Measurements from ENCODE around the gene PHACTR2.

- TF ChIP-seq YY1 (IDR thresholded peaks at IDR 0.05; ENCODE audit: low read depth, low read length) (no peak), CTCF (IDR thresholded peaks at IDR 0.05 in 2 of 3, conservative IDR thresholded peaks at IDR 0.05 in 1 of 3; ENCODE audit: control insufficient read depth in 2 of 3, extremely low read depth in 1 of 3, insufficient read depth in 1 of 3, low read depth in 3 of 3, low read length in 3 of 3) (no peak), CHD4 (IDR thresholded peaks at IDR 0.05) (no peak), JUND (IDR thresholded peaks at IDR 0.05; ENCODE audit: low read depth, low read length) (no peak), ZNF207 (IDR thresholded peaks at IDR 0.05; ENCODE audit: borderline replicate concordance) (no peak), FOS (IDR thresholded peaks at IDR 0.05; ENCODE audit: borderline replicate concordance, extremely low read depth, insufficient read length) (no peak), DPF2 (IDR thresholded peaks at IDR 0.05) (no peak), TAF1 (IDR thresholded peaks at IDR 0.05; ENCODE audit: borderline replicate concordance, low read depth, low read length) (no peak), SREBF1 (IDR thresholded peaks at IDR 0.05; ENCODE audit: low read length) (no peak), CHD1 (IDR thresholded peaks at IDR 0.05; ENCODE audit: low read depth, low read length) (no peak), SMAD1 (IDR thresholded peaks at IDR 0.05; ENCODE audit: low read depth, partially characterized antibody) (no peak), CBFB (IDR thresholded peaks at IDR 0.05; ENCODE audit: low read depth) (no peak), POLR2AphosphoS5 (IDR thresholded peaks at IDR 0.05; ENCODE audit: low read length) (no peak)
Observed at GRCh38 chr6:143642403-143642802, 35.4 kb upstream of the PHACTR2 start.
